ENCODE data around the gene GALNT10. TPM values are rescaled to one million over a fixed set of nuclear protein-coding genes. Genes with fewer than 3 reads are reported as not detected.

Gene GALNT10
- total and polyA plus RNA-seq, 10 of the 15 experiments (the other 5 are each of a cell fraction or from before 2014, with no cell fraction given), result 3.9 to 35.4 (median 15.5) TPM

- POLR2A ChIA-PET, result interaction anchor here (1.0 to 1.2 kb wide), 3 partner anchors 11 to 52 kb away, joined by 3 to 4 read pairs (median 3); partner anchors contain the start of gene GALNT10
- no peak overlapping the region for H3K4me3 ChIP-seq
- H3K9me3 ChIP-seq (replicated peaks; ENCODE audit: control insufficient read depth, insufficient read depth, low read length), result peaks cover 9% of the 10 kb centered on the region; the same call in 1 of the 3 replicates
- H3K4me1 ChIP-seq (ENCODE audit: control insufficient read depth, insufficient read depth, low read length), result peaks cover 36% of the 10 kb centered on the region
- no peaks in the 10 kb centered on the region for H3K27me3 ChIP-seq (replicated peaks in 1 of 2; ENCODE audit: control insufficient read depth in 2 of 2, insufficient read depth in 2 of 2, low read length in 1 of 2)
- H3K27ac ChIP-seq (ENCODE audit: control insufficient read depth, insufficient read depth), result peak overlapping the region; percentile 5
- RAD21 ChIA-PET (ENCODE audit: unreplicated experiment), result interaction anchor here (0.6 to 3.5 kb wide), 8 partner anchors 11 to 171 kb away, joined by 3 to 13 read pairs (median 7); partner anchors contain the start of gene GALNT10
- peak; percentile 7 for FAIRE-seq
- CTCF ChIA-PET, result interaction anchor here (0.8 to 5.2 kb wide), 7 partner anchors 12 to 162 kb away, joined by 3 to 18 read pairs (median 3); no protein-coding TSS in a partner anchor
- no peaks in the 10 kb centered on the region for H4K20me1 ChIP-seq (ENCODE audit: control insufficient read depth, insufficient read depth)
- DNase-seq (ENCODE audit: low read depth, low spot score), result peak; percentile 56
- SMC1A ChIA-PET (ENCODE audit: uncharacterized antibody, unreplicated experiment), result interaction anchor here (0.9 to 11.2 kb wide), 18 partner anchors 12 to 261 kb away, joined by 3 to 97 read pairs (median 4); partner anchors contain the start of gene GALNT10
- intact Hi-C loops (cut with micrococcal nuclease; ENCODE audit: unreplicated experiment), result no loop called here
- in situ Hi-C loops (cut with MboI), result no loop called here
- no TSS peak for BruUV-seq (replicated peaks)
- WGBS (ENCODE audit: insufficient coverage, insufficient replicate concordance, low lambda C conversion rate, missing lambda C conversion rate), result 0% methylated on average over 1 of the region's 1 CpG
- H3K79me2 ChIP-seq (ENCODE audit: control insufficient read depth, insufficient read depth, low read length), result peaks cover 13% of the 10 kb centered on the region
- H2AFZ ChIP-seq (ENCODE audit: control insufficient read depth, low read depth, low read length), result no peak overlapping the region
- peak; percentile 57 for ATAC-seq
- no peak overlapping the region for H3K4me2 ChIP-seq (ENCODE audit: control insufficient read depth, insufficient read depth)
- H3K9ac ChIP-seq (ENCODE audit: control insufficient read depth, insufficient read depth, low read length), result no peak overlapping the region
- no peaks in the 10 kb centered on the region for H3K36me3 ChIP-seq (ENCODE audit: control insufficient read depth in 2 of 2, insufficient read depth in 2 of 2, low read length in 1 of 2)
- TF ChIP-seq HSF1 (IDR thresholded peaks at IDR 0.05; ENCODE audit: low read depth, low read length), result no peak
- no peak for TF ChIP-seq MYC (IDR thresholded peaks at IDR 0.05; ENCODE audit: insufficient read depth, insufficient read length, insufficient replicate concordance, low read length, severe bottlenecking)
- no peak for TF ChIP-seq WRNIP1 (IDR thresholded peaks at IDR 0.05; ENCODE audit: borderline replicate concordance, low read depth, low read length)
- TF ChIP-seq, protein P1, sequence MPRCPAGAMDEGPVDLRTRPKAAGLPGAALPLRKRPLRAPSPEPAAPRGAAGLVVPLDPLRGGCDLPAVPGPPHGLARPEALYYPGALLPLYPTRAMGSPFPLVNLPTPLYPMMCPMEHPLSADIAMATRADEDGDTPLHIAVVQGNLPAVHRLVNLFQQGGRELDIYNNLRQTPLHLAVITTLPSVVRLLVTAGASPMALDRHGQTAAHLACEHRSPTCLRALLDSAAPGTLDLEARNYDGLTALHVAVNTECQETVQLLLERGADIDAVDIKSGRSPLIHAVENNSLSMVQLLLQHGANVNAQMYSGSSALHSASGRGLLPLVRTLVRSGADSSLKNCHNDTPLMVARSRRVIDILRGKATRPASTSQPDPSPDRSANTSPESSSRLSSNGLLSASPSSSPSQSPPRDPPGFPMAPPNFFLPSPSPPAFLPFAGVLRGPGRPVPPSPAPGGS (IDR thresholded peaks at IDR 0.05; ENCODE audit: borderline replicate concordance, insufficient read depth, low read depth, low read length, poor library complexity, severe bottlenecking), result peak; percentile 73
- TF ChIP-seq, protein P2, sequence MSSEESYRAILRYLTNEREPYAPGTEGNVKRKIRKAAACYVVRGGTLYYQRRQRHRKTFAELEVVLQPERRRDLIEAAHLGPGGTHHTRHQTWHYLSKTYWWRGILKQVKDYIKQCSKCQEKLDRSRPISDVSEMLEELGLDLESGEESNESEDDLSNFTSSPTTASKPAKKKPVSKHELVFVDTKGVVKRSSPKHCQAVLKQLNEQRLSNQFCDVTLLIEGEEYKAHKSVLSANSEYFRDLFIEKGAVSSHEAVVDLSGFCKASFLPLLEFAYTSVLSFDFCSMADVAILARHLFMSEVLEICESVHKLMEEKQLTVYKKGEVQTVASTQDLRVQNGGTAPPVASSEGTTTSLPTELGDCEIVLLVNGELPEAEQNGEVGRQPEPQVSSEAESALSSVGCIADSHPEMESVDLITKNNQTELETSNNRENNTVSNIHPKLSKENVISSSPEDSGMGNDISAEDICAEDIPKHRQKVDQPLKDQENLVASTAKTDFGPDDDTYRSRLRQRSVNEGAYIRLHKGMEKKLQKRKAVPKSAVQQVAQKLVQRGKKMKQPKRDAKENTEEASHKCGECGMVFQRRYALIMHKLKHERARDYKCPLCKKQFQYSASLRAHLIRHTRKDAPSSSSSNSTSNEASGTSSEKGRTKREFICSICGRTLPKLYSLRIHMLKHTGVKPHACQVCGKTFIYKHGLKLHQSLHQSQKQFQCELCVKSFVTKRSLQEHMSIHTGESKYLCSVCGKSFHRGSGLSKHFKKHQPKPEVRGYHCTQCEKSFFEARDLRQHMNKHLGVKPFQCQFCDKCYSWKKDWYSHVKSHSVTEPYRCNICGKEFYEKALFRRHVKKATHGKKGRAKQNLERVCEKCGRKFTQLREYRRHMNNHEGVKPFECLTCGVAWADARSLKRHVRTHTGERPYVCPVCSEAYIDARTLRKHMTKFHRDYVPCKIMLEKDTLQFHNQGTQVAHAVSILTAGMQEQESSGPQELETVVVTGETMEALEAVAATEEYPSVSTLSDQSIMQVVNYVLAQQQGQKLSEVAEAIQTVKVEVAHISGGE (CRISPR knock-in tag; IDR thresholded peaks at IDR 0.05), result no peak
- TF ChIP-seq ZBTB33 (IDR thresholded peaks at IDR 0.05), result no peak
- TF ChIP-seq ZNF24 (IDR thresholded peaks at IDR 0.05), result peak; percentile 74
- peak; percentile 35; the same call in 1 of the 2 replicates for TF ChIP-seq MTA2 (IDR thresholded peaks at IDR 0.05; ENCODE audit: low read depth)
- no peak for TF ChIP-seq CEBPB (IDR thresholded peaks at IDR 0.05; ENCODE audit: borderline replicate concordance in 1 of 2, low read depth in 2 of 2, low read length in 2 of 2)
- 0 out of 2 replicates have a peak, but pooled peaks have one; percentile 4 for TF ChIP-seq MEF2A (IDR thresholded peaks at IDR 0.05; ENCODE audit: insufficient read depth, low read depth, low read length)
- TF ChIP-seq TCF12 (IDR thresholded peaks at IDR 0.05; ENCODE audit: low read depth, low read length), result no peak
- TF ChIP-seq HDAC6 (IDR thresholded peaks at IDR 0.05; ENCODE audit: unreplicated experiment), result no peak
- no peak for TF ChIP-seq POU2F2 (IDR thresholded peaks at IDR 0.05; ENCODE audit: borderline replicate concordance, low read depth, low read length)
- no peak for TF ChIP-seq CHD1 (IDR thresholded peaks at IDR 0.05; ENCODE audit: low read depth, low read length)
- no peak for TF ChIP-seq SREBF1 (IDR thresholded peaks at IDR 0.05; ENCODE audit: low read length)
These were observed 52.4 kb downstream of the GALNT10 start for GRCh38 chr5:154242964-154243376.
